Activated CD4-positive, CD25-positive, alpha-beta regulatory T cell treated with anti-CD3 and anti-CD28 coated beads, Interleukin-2, amount 50 U/mL, for 16 hours (primary cell): ENCODE measurements around the gene CCR1.
"Not testable (repeated sequence)": the region's sequence is repeated elsewhere in the genome, so short reads cannot be mapped to it uniquely, and the experiment has no call there.

Source experiments
- DNase-seq: peaks from one replicate; pipeline ENCODE4 v3.0.0-alpha.2; 2020; ENCODE audit warnings: low read depth, low spot score

The CCR1 gene

GRCh38 chr3:46168583-46169345 lies 39.3 kb downstream of the CCR1 start:
- no peak for DNase-seq

GRCh38 chr3:46163556-46164041 lies 44.5 kb downstream of the CCR1 start:
- DNase-seq = no peak

- no peak for DNase-seq
Measured at GRCh38 chr3:46162975-46163555, 45.0 kb downstream of the CCR1 start.

- DNase-seq = not testable (repeated sequence)
Measured at GRCh38 chr3:46157685-46158084, 50.4 kb downstream of the CCR1 start.

GRCh38 chr3:46154311-46154710 lies 53.8 kb downstream of the CCR1 start:
- no peak for DNase-seq
